Epithelial cell of esophagus (primary cell): ENCODE data around the gene TRAM2.

ENCODE experiments used
- DNase-seq: peaks from one replicate; pipeline ENCODE4 v3.0.0; 2010; ENCODE audit warnings: low read depth
- H3K4me3 ChIP-seq: 2 replicates; pipeline ENCODE4 v1.5.1; 2011; ENCODE audit warnings: mild to moderate bottlenecking, low read length, control low read depth
- CTCF ChIP-seq: IDR thresholded peaks from 2 replicates; pipeline ENCODE4 v1.5.1; 2011; ENCODE audit warnings: low read depth, mild to moderate bottlenecking, low read length, control low read depth, inconsistent platforms; ENCODE audit not compliant: insufficient read depth; ENCODE audit errors: missing control alignments

TRAM2 gene

GRCh38 chr6:52577022-52577777 is at the start of gene TRAM2:
TSS of gene TRAM2 (minus strand) at chr6:52577060. CDS start at chr6:52576915, 145 bp downstream.
- peak; percentile 75 for DNase-seq
- TF ChIP-seq CTCF = no peak
- H3K4me3 ChIP-seq = peak within 1 kb of the TSS; percentile 73

GRCh38 chr6:52622810-52623209 is 46.0 kb upstream of the TRAM2 start:
- no peak overlapping the region for H3K4me3 ChIP-seq
- no peak for TF ChIP-seq CTCF
- DNase-seq = no peak

GRCh38 chr6:52621631-52622030 is 44.8 kb upstream of the TRAM2 start:
- H3K4me3 ChIP-seq = no peak overlapping the region
- no peak for DNase-seq
- no peak for TF ChIP-seq CTCF

- TF ChIP-seq CTCF = no peak
- H3K4me3 ChIP-seq = no peak overlapping the region
- no peak for DNase-seq
Measured at GRCh38 chr6:52620906-52621190, 44.0 kb upstream of the TRAM2 start.

- DNase-seq = no peak
- no peak for TF ChIP-seq CTCF
- no peak overlapping the region for H3K4me3 ChIP-seq
Measured at GRCh38 chr6:52620055-52620905, 43.4 kb upstream of the TRAM2 start.

GRCh38 chr6:52617087-52617486 is 40.2 kb upstream of the TRAM2 start:
- no peak overlapping the region for H3K4me3 ChIP-seq
- TF ChIP-seq CTCF = no peak
- DNase-seq = no peak
